ENCODE measurements around the gene MSANTD1.

Gene MSANTD1

GRCh38 chr4:3280466-3280865 is 31.5 kb downstream of the MSANTD1 start:
- no peaks in the 10 kb centered on the region for H3K9me3 ChIP-seq (ENCODE audit: control insufficient read depth, low read depth, low read length)
- no peak overlapping the region for H3K9ac ChIP-seq (ENCODE audit: low read length)
- H3K27me3 ChIP-seq (ENCODE audit: control insufficient read depth, insufficient read depth, low read length): no peaks in the 10 kb centered on the region
- no peaks in the 10 kb centered on the region for H3K36me3 ChIP-seq (ENCODE audit: control insufficient read depth, low read depth, low read length)
- H3K4me1 ChIP-seq (ENCODE audit: control insufficient read depth, low read depth, low read length): no peaks in the 10 kb centered on the region
- no peak overlapping the region for H3K4me3 ChIP-seq (ENCODE audit: low read length)
- H3K27ac ChIP-seq (ENCODE audit: low read length): no peak overlapping the region

GRCh38 chr4:3283483-3283882 is 34.5 kb downstream of the MSANTD1 start:
- H3K27me3 ChIP-seq (ENCODE audit: control insufficient read depth, insufficient read depth, low read length): no peaks in the 10 kb centered on the region
- H3K9ac ChIP-seq (ENCODE audit: low read length): no peak overlapping the region
- H3K4me3 ChIP-seq (ENCODE audit: low read length): no peak overlapping the region
- no peaks in the 10 kb centered on the region for H3K9me3 ChIP-seq (ENCODE audit: control insufficient read depth, low read depth, low read length)
- H3K27ac ChIP-seq (ENCODE audit: low read length): no peak overlapping the region
- no peaks in the 10 kb centered on the region for H3K36me3 ChIP-seq (ENCODE audit: control insufficient read depth, low read depth, low read length)
- no peaks in the 10 kb centered on the region for H3K4me1 ChIP-seq (ENCODE audit: control insufficient read depth, low read depth, low read length)

GRCh38 chr4:3283916-3284315 is 35.0 kb downstream of the MSANTD1 start:
- H3K27me3 ChIP-seq (ENCODE audit: control insufficient read depth, insufficient read depth, low read length): no peaks in the 10 kb centered on the region
- H3K27ac ChIP-seq (ENCODE audit: low read length): no peak overlapping the region
- no peaks in the 10 kb centered on the region for H3K4me1 ChIP-seq (ENCODE audit: control insufficient read depth, low read depth, low read length)
- no peak overlapping the region for H3K9ac ChIP-seq (ENCODE audit: low read length)
- H3K4me3 ChIP-seq (ENCODE audit: low read length): no peak overlapping the region
- H3K36me3 ChIP-seq (ENCODE audit: control insufficient read depth, low read depth, low read length): no peaks in the 10 kb centered on the region
- no peaks in the 10 kb centered on the region for H3K9me3 ChIP-seq (ENCODE audit: control insufficient read depth, low read depth, low read length)

- no peaks in the 10 kb centered on the region for H3K9me3 ChIP-seq (ENCODE audit: control insufficient read depth, low read depth, low read length)
- H3K9ac ChIP-seq (ENCODE audit: low read length): no peak overlapping the region
- peaks cover 4% of the 10 kb centered on the region for H3K27me3 ChIP-seq (ENCODE audit: control insufficient read depth, insufficient read depth, low read length)
- no peaks in the 10 kb centered on the region for H3K36me3 ChIP-seq (ENCODE audit: control insufficient read depth, low read depth, low read length)
- H3K4me3 ChIP-seq (ENCODE audit: low read length): no peak overlapping the region
- no peaks in the 10 kb centered on the region for H3K4me1 ChIP-seq (ENCODE audit: control insufficient read depth, low read depth, low read length)
- H3K27ac ChIP-seq (ENCODE audit: low read length): no peak overlapping the region
Measured at GRCh38 chr4:3284734-3285557, 36.0 kb downstream of the MSANTD1 start.

GRCh38 chr4:3285558-3286334 is 36.8 kb downstream of the MSANTD1 start:
- peaks cover 12% of the 10 kb centered on the region for H3K27me3 ChIP-seq (ENCODE audit: control insufficient read depth, insufficient read depth, low read length)
- H3K9me3 ChIP-seq (ENCODE audit: control insufficient read depth, low read depth, low read length): no peaks in the 10 kb centered on the region
- H3K27ac ChIP-seq (ENCODE audit: low read length): no peak overlapping the region
- H3K4me3 ChIP-seq (ENCODE audit: low read length): no peak overlapping the region
- H3K36me3 ChIP-seq (ENCODE audit: control insufficient read depth, low read depth, low read length): no peaks in the 10 kb centered on the region
- no peaks in the 10 kb centered on the region for H3K4me1 ChIP-seq (ENCODE audit: control insufficient read depth, low read depth, low read length)
- H3K9ac ChIP-seq (ENCODE audit: low read length): no peak overlapping the region

- H3K27ac ChIP-seq (ENCODE audit: low read length): no peak overlapping the region
- H3K4me1 ChIP-seq (ENCODE audit: control insufficient read depth, low read depth, low read length): peaks cover 3% of the 10 kb centered on the region
- no peak overlapping the region for H3K9ac ChIP-seq (ENCODE audit: low read length)
- H3K9me3 ChIP-seq (ENCODE audit: control insufficient read depth, low read depth, low read length): no peaks in the 10 kb centered on the region
- H3K4me3 ChIP-seq (ENCODE audit: low read length): no peak overlapping the region
- H3K36me3 ChIP-seq (ENCODE audit: control insufficient read depth, low read depth, low read length): no peaks in the 10 kb centered on the region
- peaks cover 20% of the 10 kb centered on the region for H3K27me3 ChIP-seq (ENCODE audit: control insufficient read depth, insufficient read depth, low read length)
Measured at GRCh38 chr4:3286335-3287175, 37.6 kb downstream of the MSANTD1 start.

- no peak overlapping the region for H3K9ac ChIP-seq (ENCODE audit: low read length)
- H3K9me3 ChIP-seq (ENCODE audit: control insufficient read depth, low read depth, low read length): no peaks in the 10 kb centered on the region
- no peak overlapping the region for H3K4me3 ChIP-seq (ENCODE audit: low read length)
- no peak overlapping the region for H3K27ac ChIP-seq (ENCODE audit: low read length)
- peaks cover 6% of the 10 kb centered on the region for H3K4me1 ChIP-seq (ENCODE audit: control insufficient read depth, low read depth, low read length)
- H3K36me3 ChIP-seq (ENCODE audit: control insufficient read depth, low read depth, low read length): no peaks in the 10 kb centered on the region
- H3K27me3 ChIP-seq (ENCODE audit: control insufficient read depth, insufficient read depth, low read length): peaks cover 25% of the 10 kb centered on the region
Measured at GRCh38 chr4:3287271-3287971, 38.5 kb downstream of the MSANTD1 start.

GRCh38 chr4:3287972-3288570 is 39.1 kb downstream of the MSANTD1 start:
- Histone ChIP-seq H3K27me3 (ENCODE audit: control insufficient read depth, insufficient read depth, low read length) (peaks cover 25% of the 10 kb centered on the region), H3K36me3 (ENCODE audit: control insufficient read depth, low read depth, low read length) (no peaks in the 10 kb centered on the region), H3K9me3 (ENCODE audit: control insufficient read depth, low read depth, low read length) (no peaks in the 10 kb centered on the region), H3K27ac (ENCODE audit: low read length) (no peak overlapping the region), H3K9ac (ENCODE audit: low read length) (no peak overlapping the region), H3K4me1 (ENCODE audit: control insufficient read depth, low read depth, low read length) (peaks cover 6% of the 10 kb centered on the region), H3K4me3 (ENCODE audit: low read length) (no peak overlapping the region)

- Histone ChIP-seq H3K36me3 (ENCODE audit: control insufficient read depth, low read depth, low read length) (no peaks in the 10 kb centered on the region), H3K4me3 (ENCODE audit: low read length) (no peak overlapping the region), H3K27ac (ENCODE audit: low read length) (no peak overlapping the region), H3K9me3 (ENCODE audit: control insufficient read depth, low read depth, low read length) (no peaks in the 10 kb centered on the region), H3K4me1 (ENCODE audit: control insufficient read depth, low read depth, low read length) (peaks cover 6% of the 10 kb centered on the region), H3K9ac (ENCODE audit: low read length) (no peak overlapping the region), H3K27me3 (ENCODE audit: control insufficient read depth, insufficient read depth, low read length) (peaks cover 27% of the 10 kb centered on the region)
Measured at GRCh38 chr4:3288571-3289094, 39.7 kb downstream of the MSANTD1 start.

GRCh38 chr4:3290476-3290875 is 41.5 kb downstream of the MSANTD1 start:
- H3K4me1 ChIP-seq (ENCODE audit: control insufficient read depth, low read depth, low read length): peaks cover 11% of the 10 kb centered on the region
- H3K27ac ChIP-seq (ENCODE audit: low read length): no peak overlapping the region
- no peak overlapping the region for H3K4me3 ChIP-seq (ENCODE audit: low read length)
- no peaks in the 10 kb centered on the region for H3K36me3 ChIP-seq (ENCODE audit: control insufficient read depth, low read depth, low read length)
- H3K9ac ChIP-seq (ENCODE audit: low read length): no peak overlapping the region
- H3K9me3 ChIP-seq (ENCODE audit: control insufficient read depth, low read depth, low read length): no peaks in the 10 kb centered on the region
- H3K27me3 ChIP-seq (ENCODE audit: control insufficient read depth, insufficient read depth, low read length): peaks cover 29% of the 10 kb centered on the region
